Fibroblast of villous mesenchyme (primary cell): ENCODE measurements around the gene DUSP10. TPM values are rescaled to one million over a fixed set of nuclear protein-coding genes. Genes with fewer than 3 reads are reported as not detected.

ENCODE experiments used
- DNase-seq: peaks from one replicate; pipeline ENCODE4 v3.0.0-alpha.2; 2010; ENCODE audit warnings: low read depth
- H3K4me3 ChIP-seq: 2 replicates; pipeline ENCODE4 v1.5.1; 2011; ENCODE audit warnings: low read depth, mild to moderate bottlenecking, low read length
- total RNA-seq: library from RNA; depleted of rRNA; stranded (reverse); fragments of >200 nt; gene quantifications from 2 replicates; pipeline ENCODE4 v1.2.3, GENCODE V29; 2012
- TF ChIP-seq, protein P1 (sequence below): IDR thresholded peaks from 2 replicates; pipeline ENCODE4 v1.5.1; 2012; ENCODE audit warnings: low read depth, mild to moderate bottlenecking, low read length; ENCODE audit not compliant: insufficient read depth

The DUSP10 gene
- 29.6 and 35.8 TPM in 2 replicates for total RNA-seq

DNA sequence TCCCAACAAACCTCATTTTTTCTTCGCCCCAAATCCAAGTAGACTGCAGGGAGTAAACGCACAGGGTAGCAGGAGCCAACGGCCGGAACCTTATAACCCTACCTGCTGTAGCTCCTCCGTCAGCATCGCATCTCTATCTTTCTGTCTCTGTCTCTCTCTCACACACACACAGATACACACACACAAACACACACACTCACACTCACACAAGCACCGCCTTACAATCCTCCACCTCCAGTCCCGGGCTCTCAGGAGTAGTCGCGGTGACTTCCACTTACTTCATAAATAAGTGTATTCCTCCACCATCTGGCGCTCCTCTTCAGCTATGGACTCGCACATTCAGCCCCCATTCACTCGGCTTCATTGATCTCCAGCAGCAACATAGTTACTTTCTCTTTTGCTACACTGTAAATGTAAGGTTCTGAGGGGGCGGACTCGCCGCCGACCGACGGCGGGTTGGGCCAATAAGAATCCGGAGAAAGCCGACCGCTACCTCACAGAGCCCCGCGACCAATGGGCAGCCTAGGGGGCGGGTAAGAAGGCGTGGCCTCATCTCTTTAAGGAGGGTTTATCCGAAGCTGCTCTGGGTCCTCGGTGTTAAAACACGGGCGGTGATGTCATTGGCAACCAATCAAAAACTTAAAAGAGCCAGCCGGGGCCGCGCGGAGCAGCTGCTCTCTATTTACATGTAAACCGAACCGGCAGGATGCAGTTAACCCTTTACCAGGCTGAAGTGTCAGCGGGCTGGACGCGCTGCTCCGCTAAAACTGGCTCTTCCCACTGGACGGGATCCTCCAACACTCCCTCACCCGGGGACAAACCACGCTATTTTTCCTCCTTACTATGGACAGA is at the start of gene DUSP10:
TSS of gene DUSP10 (minus strand) at position 387 of the 852 bp plus-strand sequence. CDS start 2,345 bp downstream, outside the sequence.
- peak within 1 kb of the TSS; percentile 95 for H3K4me3 ChIP-seq
- DNase-seq = peak; percentile 100
- TF ChIP-seq, protein P1, sequence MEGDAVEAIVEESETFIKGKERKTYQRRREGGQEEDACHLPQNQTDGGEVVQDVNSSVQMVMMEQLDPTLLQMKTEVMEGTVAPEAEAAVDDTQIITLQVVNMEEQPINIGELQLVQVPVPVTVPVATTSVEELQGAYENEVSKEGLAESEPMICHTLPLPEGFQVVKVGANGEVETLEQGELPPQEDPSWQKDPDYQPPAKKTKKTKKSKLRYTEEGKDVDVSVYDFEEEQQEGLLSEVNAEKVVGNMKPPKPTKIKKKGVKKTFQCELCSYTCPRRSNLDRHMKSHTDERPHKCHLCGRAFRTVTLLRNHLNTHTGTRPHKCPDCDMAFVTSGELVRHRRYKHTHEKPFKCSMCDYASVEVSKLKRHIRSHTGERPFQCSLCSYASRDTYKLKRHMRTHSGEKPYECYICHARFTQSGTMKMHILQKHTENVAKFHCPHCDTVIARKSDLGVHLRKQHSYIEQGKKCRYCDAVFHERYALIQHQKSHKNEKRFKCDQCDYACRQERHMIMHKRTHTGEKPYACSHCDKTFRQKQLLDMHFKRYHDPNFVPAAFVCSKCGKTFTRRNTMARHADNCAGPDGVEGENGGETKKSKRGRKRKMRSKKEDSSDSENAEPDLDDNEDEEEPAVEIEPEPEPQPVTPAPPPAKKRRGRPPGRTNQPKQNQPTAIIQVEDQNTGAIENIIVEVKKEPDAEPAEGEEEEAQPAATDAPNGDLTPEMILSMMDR = no peak

DNA sequence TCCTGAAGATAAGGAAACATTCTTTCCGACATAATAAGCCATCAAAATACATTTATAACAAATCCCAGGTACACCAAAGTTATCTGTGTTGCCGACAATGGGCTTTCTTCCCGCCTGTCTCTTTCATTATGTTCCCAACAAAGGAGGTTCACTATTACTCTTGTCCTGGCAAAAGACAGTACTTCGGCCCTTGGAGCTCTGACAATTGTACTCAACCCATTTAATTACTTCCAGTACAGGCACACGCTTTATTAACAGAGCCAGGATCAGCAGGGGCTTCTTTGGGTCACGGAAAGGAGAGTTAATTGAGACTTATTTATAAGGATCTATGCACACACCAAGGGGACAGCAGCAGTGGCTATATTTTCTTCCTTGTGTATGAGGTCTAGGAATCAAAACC is 46.6 kb upstream of the DUSP10 start:
- TF ChIP-seq, protein P1 = no peak
- no peak for DNase-seq
- no peak overlapping the region for H3K4me3 ChIP-seq

DNA sequence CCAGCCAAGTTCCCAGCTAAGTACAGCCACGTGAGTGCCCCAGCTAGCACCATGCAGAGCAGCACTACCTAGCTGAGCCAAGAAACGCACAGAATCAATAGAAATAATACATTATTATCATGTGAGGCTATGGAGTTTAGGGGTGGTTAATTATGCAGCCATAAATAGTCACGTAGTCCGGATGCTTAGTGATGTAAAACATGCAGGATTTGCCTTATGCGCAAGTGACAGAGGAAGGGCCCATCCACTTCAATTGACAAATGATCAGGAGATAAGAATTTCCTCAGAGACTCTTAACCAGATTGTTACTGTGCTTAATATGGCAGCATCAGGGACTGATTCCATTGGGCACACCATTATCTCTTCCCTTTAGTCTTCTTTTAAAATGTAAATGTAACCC is 44.8 kb upstream of the DUSP10 start:
- no peak overlapping the region for H3K4me3 ChIP-seq
- TF ChIP-seq, protein P1 = no peak
- no peak for DNase-seq

DNA sequence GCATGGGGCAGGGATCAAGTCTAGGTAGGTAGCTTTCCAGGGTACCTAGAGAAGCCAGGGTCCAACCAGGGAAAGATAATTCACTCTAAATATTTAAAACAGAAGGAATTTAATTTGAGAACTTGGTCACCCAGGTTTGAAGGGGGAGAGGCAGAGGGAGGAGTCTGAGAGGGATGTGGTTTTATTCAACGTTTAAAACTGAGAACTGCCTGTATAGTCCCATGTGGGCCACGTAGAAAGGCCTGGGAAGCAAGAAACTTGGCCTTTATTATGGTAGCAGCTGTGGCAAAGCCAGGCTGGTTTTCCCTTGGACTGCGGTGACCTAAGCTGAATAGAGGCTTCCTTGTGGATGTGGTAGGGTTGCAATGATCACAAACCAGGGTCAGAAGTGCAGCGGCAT is 42.0 kb upstream of the DUSP10 start:
- H3K4me3 ChIP-seq = no peak overlapping the region
- no peak for DNase-seq
- TF ChIP-seq, protein P1 = no peak

DNA sequence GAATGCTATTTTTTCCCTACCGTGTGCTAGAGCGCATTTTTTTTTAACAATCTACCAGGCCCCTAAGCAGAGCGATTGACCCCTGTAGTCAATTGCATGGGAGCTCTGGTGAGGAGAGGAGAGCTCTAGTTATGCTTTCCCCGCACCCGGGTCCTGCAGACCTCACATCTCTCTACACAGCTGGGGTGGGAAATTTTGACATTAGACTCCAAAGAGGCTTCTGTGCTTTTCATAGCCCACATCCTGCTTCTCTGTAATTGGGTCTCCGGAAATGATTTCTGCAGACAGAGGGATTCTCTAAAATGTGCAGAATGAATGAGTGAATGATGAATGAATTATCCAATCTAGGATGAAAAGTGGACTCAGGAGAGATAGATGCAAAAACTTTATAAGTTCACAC is 41.5 kb upstream of the DUSP10 start:
- H3K4me3 ChIP-seq = no peak overlapping the region
- no peak for DNase-seq
- TF ChIP-seq, protein P1 = no peak

DNA sequence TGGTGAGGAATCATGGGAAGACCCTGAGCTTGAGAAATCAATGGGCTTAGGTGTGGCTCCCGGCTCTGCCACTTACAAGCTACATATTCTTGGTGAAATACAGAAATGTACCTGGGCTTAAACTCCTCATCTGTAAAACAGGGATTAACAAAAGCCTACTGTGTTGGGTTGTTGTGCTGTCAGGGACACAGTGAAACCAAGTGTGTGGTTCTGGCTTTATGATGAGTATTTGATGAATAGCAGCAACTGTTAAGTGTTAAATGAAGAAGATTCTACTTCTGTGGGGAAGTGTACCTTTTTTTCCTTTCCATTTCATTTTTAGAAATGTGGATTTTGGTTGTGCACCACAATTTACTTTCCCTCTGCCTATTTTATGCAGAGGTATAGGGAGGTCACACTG is 41.1 kb upstream of the DUSP10 start:
- no peak for DNase-seq
- TF ChIP-seq, protein P1 = no peak

More for the DNA sequence above, 41.1 kb upstream of the DUSP10 start:
- H3K4me3 ChIP-seq = no peak overlapping the region
